GM18505 (cell line): ENCODE results near the gene PARN.

Experiments used
- ATAC-seq: cut with Tn5 transposase; IDR thresholded peaks from one replicate; pipeline ENCODE4 v1.9.1; 2021; ENCODE audit not compliant: unreplicated experiment
- POLR2A ChIP-seq: IDR thresholded peaks from 4 replicates; pipeline ENCODE4 v1.6.1; 2011; ENCODE audit warnings: borderline replicate concordance; ENCODE audit not compliant: insufficient read depth, insufficient read length; ENCODE audit errors: extremely low read depth

Gene PARN

GRCh38 chr16:14497245-14498082 lies 132.6 kb downstream of the PARN start:
- ATAC-seq, result no peak

GRCh38 chr16:14496786-14497185 lies 133.3 kb downstream of the PARN start:
- no peak for ATAC-seq

More at GRCh38 chr16:14497245-14498082, 132.6 kb downstream of the PARN start:
- TF ChIP-seq POLR2A, result no peak

GRCh38 chr16:14496047-14496770 lies 133.9 kb downstream of the PARN start:
- no peak for ATAC-seq
- no peak for TF ChIP-seq POLR2A

More at GRCh38 chr16:14496786-14497185, 133.3 kb downstream of the PARN start:
- TF ChIP-seq POLR2A, result no peak

- no peak for TF ChIP-seq POLR2A
- ATAC-seq, result no peak
These were observed 134.6 kb downstream of the PARN start for GRCh38 chr16:14495213-14496046.

- no peak for ATAC-seq
- TF ChIP-seq POLR2A, result no peak
These were observed 135.6 kb downstream of the PARN start for GRCh38 chr16:14494396-14494966.

GRCh38 chr16:14493791-14494190 lies 136.3 kb downstream of the PARN start:
- no peak for TF ChIP-seq POLR2A
- ATAC-seq, result no peak

- ATAC-seq, result no peak
- TF ChIP-seq POLR2A, result no peak
These were observed 137.4 kb downstream of the PARN start for GRCh38 chr16:14492614-14493013.

GRCh38 chr16:14491861-14492529 lies 138.1 kb downstream of the PARN start:
- no peak for ATAC-seq
- TF ChIP-seq POLR2A, result no peak

GRCh38 chr16:14490235-14490634 lies 139.8 kb downstream of the PARN start:
- no peak for TF ChIP-seq POLR2A
- no peak for ATAC-seq

GRCh38 chr16:14489460-14489859 lies 140.6 kb downstream of the PARN start:
- ATAC-seq, result no peak
- TF ChIP-seq POLR2A, result no peak

GRCh38 chr16:14487579-14487978 lies 142.5 kb downstream of the PARN start:
- no peak for ATAC-seq
- TF ChIP-seq POLR2A, result no peak

- no peak for TF ChIP-seq POLR2A
- ATAC-seq, result no peak
These were observed 143.3 kb downstream of the PARN start for GRCh38 chr16:14486520-14487303.
